Spleen (tissue), 7 donors: ENCODE results near the gene ACER2.

Experiments used
- CTCF ChIP-seq, 11 experiments: fragments of 200-600 bp in 7 of 11; fragments of 450-650 bp in 4 of 11; sonication (generic) in 4 of 11; IDR thresholded peaks in 8 of 11; conservative IDR thresholded peaks in 3 of 11; 1 replicate in 7 of 11; 2 replicates in 4 of 11; pipeline versions ENCODE4 v1.4.0 to v1.8.0; 2016 to 2021; ENCODE audit warnings: antibody characterized with exemption in 11 of 11, inconsistent platforms in 4 of 11, mild to moderate bottlenecking in 1 of 11
- POLR2A ChIP-seq, 3 donors: fragments of 450-650 bp; IDR thresholded peaks; one replicate each; pipeline ENCODE4 v1.5.1; 2017; ENCODE audit warnings: antibody characterized with exemption in 3 of 3, mild to moderate bottlenecking in 1 of 3
- POLR2AphosphoS5 ChIP-seq, 3 donors: sonication (generic); formaldehyde crosslinking; IDR thresholded peaks; one replicate each; pipeline ENCODE4 v1.5.1; 2017; ENCODE audit warnings: antibody characterized with exemption in 3 of 3
- donor health status: DM: no; HTN: no; CAD: no; lungs with moderate emphysema.
- donor health status: DM: no; HTN: no; CAD: no.
- donor health status: DM: no; HTN: no; CAD: no.

GRCh38 chr9:19496321-19497050 lies 87.7 kb downstream of the ACER2 start:
- no peak for TF ChIP-seq CTCF (IDR thresholded peaks at IDR 0.05 in 8 of 11, conservative IDR thresholded peaks at IDR 0.05 in 3 of 11)
- no peak for TF ChIP-seq POLR2A (IDR thresholded peaks at IDR 0.05)
- no peak for TF ChIP-seq POLR2AphosphoS5 (IDR thresholded peaks at IDR 0.05)
